Neural cell (in vitro differentiated cells): ENCODE results near the gene TRPM7. TPM values are rescaled to one million over a fixed set of nuclear protein-coding genes. Genes with fewer than 3 reads are reported as not detected.

Source experiments
- H2AFZ ChIP-seq: fragments of 200-600, 300-800 bp; sonication (generic), shearing (Covaris generic); 2 replicates; pipeline ENCODE4 v1.6.0; 2014; ENCODE audit warnings: low read depth, mild to moderate bottlenecking, antibody characterized with exemption, low read length, moderate library complexity
- H3F3A ChIP-seq: fragments of 200-600 bp; shearing (Covaris generic); 2 replicates; pipeline ENCODE4 v1.6.1; 2016; ENCODE audit warnings: mild to moderate bottlenecking, moderate library complexity, mixed read lengths, antibody characterized with exemption, low read length; ENCODE audit not compliant: insufficient read depth, poor library complexity, severe bottlenecking
- H3K27ac ChIP-seq: fragments of 200-600, 300-800 bp; sonication (generic), shearing (Covaris generic); 2 replicates; pipeline ENCODE4 v1.5.1; 2014; ENCODE audit warnings: mild to moderate bottlenecking, low read length, moderate library complexity
- H3K27me3 ChIP-seq: fragments of 300-800, 200-600 bp; sonication (generic), shearing (Covaris generic); 2 replicates; pipeline ENCODE4 v1.6.0; 2014; ENCODE audit warnings: mild to moderate bottlenecking, low read depth, low read length, moderate library complexity; ENCODE audit not compliant: insufficient read depth
- H3K36me3 ChIP-seq: fragments of 300-800, 200-600 bp; sonication (generic), shearing (Covaris generic); 2 replicates; pipeline ENCODE4 v1.5.1; 2014; ENCODE audit warnings: mild to moderate bottlenecking, antibody characterized with exemption, low read length, moderate library complexity; ENCODE audit not compliant: insufficient read depth
- H3K4me2 ChIP-seq: fragments of 300-800, 200-600 bp; sonication (generic), shearing (Covaris generic); 2 replicates; pipeline ENCODE4 v1.6.0; 2014; ENCODE audit warnings: mild to moderate bottlenecking, low read length
- H3K4me3 ChIP-seq: fragments of 300-800, 200-600 bp; sonication (generic), shearing (Covaris generic); 2 replicates; pipeline ENCODE4 v1.5.1; 2014; ENCODE audit warnings: mild to moderate bottlenecking, low read length, moderate library complexity
- H3K79me2 ChIP-seq: fragments of 200-600 bp; shearing (Covaris generic); replicated peaks from 2 replicates; pipeline ENCODE4 v1.6.0; 2014; ENCODE audit warnings: mild to moderate bottlenecking, low read length, moderate library complexity; ENCODE audit not compliant: insufficient read depth
- H3K9ac ChIP-seq: fragments of 300-800, 200-600 bp; sonication (generic), shearing (Covaris generic); 2 replicates; pipeline ENCODE4 v1.6.1; 2016; ENCODE audit warnings: mild to moderate bottlenecking, low read length, mixed read lengths
- H3K9me2 ChIP-seq: fragments of 200-600 bp; shearing (Covaris generic); 2 replicates; pipeline ENCODE4 v1.6.1; 2016; ENCODE audit warnings: mild to moderate bottlenecking, low read length, mixed read lengths; ENCODE audit not compliant: insufficient read depth
- H3K9me3 ChIP-seq: fragments of 200-600, 300-800 bp; sonication (generic), shearing (Covaris generic); 2 replicates; pipeline ENCODE4 v1.6.1; 2016; ENCODE audit warnings: mild to moderate bottlenecking, mixed run types, low read length, moderate library complexity, mixed read lengths
- H4K20me1 ChIP-seq: fragments of 200-600 bp; shearing (Covaris generic); 2 replicates; pipeline ENCODE4 v1.6.1; 2016; ENCODE audit warnings: mild to moderate bottlenecking, mixed run types; ENCODE audit not compliant: insufficient read depth
- EP300 ChIP-seq: fragments of 450-650 bp; conservative IDR thresholded peaks from 2 replicates; pipeline ENCODE4 v1.6.1; 2014; ENCODE audit warnings: antibody characterized with exemption, mild to moderate bottlenecking, moderate library complexity; ENCODE audit not compliant: poor library complexity, severe bottlenecking
- EZH2 ChIP-seq: fragments of 200-600, 300-800 bp; shearing (Covaris generic), sonication (generic); IDR thresholded peaks from 2 replicates; pipeline ENCODE4 v1.6.1; 2014; ENCODE audit warnings: antibody characterized with exemption, low read length, borderline replicate concordance, mild to moderate bottlenecking; ENCODE audit not compliant: insufficient read depth, poor library complexity, severe bottlenecking
- MXI1 ChIP-seq: fragments of 450-650 bp; conservative IDR thresholded peaks from 2 replicates; pipeline ENCODE4 v1.6.1; 2014; ENCODE audit warnings: antibody characterized with exemption, mild to moderate bottlenecking; ENCODE audit not compliant: poor library complexity, severe bottlenecking
- POLR2AphosphoS5 ChIP-seq: IDR thresholded peaks from 2 replicates; pipeline ENCODE4 v1.6.1; 2012
- RAD21 ChIP-seq: fragments of 450-650 bp; conservative IDR thresholded peaks from 2 replicates; pipeline ENCODE4 v1.6.1; 2014; ENCODE audit warnings: antibody characterized with exemption, mild to moderate bottlenecking, moderate library complexity
- SMC3 ChIP-seq: fragments of 450-650 bp; conservative IDR thresholded peaks from 2 replicates; pipeline ENCODE4 v1.6.1; 2014; ENCODE audit warnings: antibody characterized with exemption, mild to moderate bottlenecking, moderate library complexity; ENCODE audit not compliant: poor library complexity
- TAF1 ChIP-seq: IDR thresholded peaks from 2 replicates; pipeline ENCODE4 v1.6.1; 2012; ENCODE audit warnings: low read depth
- polyA plus RNA-seq: library from polyadenylated mRNA; depleted of rRNA; stranded (reverse); fragments of >200 nt; gene quantifications from 2 replicates; pipeline ENCODE4 v1.2.3, GENCODE V29; 2014
- TF ChIP-seq, protein P1 (sequence below): fragments of 450-650 bp; IDR thresholded peaks from 2 replicates; pipeline ENCODE4 v1.5.1; 2014; ENCODE audit warnings: antibody characterized with exemption, mild to moderate bottlenecking, moderate library complexity; ENCODE audit not compliant: poor library complexity, severe bottlenecking
- TF ChIP-seq, protein P2 (sequence below): IDR thresholded peaks from 2 replicates; pipeline ENCODE4 v1.6.1; 2012; ENCODE audit warnings: borderline replicate concordance

The TRPM7 gene
- polyA plus RNA-seq, 1 donor from 2014 or later: 30.7 TPM

DNA sequence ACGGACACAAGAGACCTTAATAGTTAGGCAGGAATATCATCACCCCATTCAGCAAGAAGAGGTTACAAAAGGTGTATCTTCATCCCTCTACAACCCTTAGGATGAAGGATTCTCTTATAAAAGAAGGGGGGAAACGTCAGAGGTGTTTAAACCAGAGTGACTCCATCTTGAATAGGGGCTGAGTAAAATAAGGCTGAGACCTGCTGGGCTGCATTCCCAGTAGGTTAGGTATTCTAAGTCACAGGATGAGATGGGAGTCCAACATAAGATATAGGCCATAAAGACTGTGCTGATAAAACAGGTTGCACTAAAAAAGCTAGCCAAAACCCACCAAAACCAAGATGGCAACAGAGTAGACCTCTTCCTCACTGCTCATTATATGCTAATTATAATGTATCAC lies 16.5 kb downstream of the TRPM7 start:
- TF ChIP-seq EZH2: no peak
- TF ChIP-seq, protein P1, sequence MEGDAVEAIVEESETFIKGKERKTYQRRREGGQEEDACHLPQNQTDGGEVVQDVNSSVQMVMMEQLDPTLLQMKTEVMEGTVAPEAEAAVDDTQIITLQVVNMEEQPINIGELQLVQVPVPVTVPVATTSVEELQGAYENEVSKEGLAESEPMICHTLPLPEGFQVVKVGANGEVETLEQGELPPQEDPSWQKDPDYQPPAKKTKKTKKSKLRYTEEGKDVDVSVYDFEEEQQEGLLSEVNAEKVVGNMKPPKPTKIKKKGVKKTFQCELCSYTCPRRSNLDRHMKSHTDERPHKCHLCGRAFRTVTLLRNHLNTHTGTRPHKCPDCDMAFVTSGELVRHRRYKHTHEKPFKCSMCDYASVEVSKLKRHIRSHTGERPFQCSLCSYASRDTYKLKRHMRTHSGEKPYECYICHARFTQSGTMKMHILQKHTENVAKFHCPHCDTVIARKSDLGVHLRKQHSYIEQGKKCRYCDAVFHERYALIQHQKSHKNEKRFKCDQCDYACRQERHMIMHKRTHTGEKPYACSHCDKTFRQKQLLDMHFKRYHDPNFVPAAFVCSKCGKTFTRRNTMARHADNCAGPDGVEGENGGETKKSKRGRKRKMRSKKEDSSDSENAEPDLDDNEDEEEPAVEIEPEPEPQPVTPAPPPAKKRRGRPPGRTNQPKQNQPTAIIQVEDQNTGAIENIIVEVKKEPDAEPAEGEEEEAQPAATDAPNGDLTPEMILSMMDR: no peak
- no peak for TF ChIP-seq POLR2AphosphoS5
- TF ChIP-seq, protein P2, sequence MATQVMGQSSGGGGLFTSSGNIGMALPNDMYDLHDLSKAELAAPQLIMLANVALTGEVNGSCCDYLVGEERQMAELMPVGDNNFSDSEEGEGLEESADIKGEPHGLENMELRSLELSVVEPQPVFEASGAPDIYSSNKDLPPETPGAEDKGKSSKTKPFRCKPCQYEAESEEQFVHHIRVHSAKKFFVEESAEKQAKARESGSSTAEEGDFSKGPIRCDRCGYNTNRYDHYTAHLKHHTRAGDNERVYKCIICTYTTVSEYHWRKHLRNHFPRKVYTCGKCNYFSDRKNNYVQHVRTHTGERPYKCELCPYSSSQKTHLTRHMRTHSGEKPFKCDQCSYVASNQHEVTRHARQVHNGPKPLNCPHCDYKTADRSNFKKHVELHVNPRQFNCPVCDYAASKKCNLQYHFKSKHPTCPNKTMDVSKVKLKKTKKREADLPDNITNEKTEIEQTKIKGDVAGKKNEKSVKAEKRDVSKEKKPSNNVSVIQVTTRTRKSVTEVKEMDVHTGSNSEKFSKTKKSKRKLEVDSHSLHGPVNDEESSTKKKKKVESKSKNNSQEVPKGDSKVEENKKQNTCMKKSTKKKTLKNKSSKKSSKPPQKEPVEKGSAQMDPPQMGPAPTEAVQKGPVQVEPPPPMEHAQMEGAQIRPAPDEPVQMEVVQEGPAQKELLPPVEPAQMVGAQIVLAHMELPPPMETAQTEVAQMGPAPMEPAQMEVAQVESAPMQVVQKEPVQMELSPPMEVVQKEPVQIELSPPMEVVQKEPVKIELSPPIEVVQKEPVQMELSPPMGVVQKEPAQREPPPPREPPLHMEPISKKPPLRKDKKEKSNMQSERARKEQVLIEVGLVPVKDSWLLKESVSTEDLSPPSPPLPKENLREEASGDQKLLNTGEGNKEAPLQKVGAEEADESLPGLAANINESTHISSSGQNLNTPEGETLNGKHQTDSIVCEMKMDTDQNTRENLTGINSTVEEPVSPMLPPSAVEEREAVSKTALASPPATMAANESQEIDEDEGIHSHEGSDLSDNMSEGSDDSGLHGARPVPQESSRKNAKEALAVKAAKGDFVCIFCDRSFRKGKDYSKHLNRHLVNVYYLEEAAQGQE: no peak
- no peak for TF ChIP-seq TAF1
- TF ChIP-seq SMC3: no peak
- TF ChIP-seq EP300: no peak
- TF ChIP-seq RAD21: no peak
- H4K20me1 ChIP-seq: no peaks in the 10 kb centered on the region
- no peaks in the 10 kb centered on the region for H3K9me2 ChIP-seq
- H3K27ac ChIP-seq: no peak overlapping the region
- no peaks in the 10 kb centered on the region for H3F3A ChIP-seq
- H3K9me3 ChIP-seq: no peaks in the 10 kb centered on the region
- no peaks in the 10 kb centered on the region for H3K36me3 ChIP-seq
- H2AFZ ChIP-seq: no peak overlapping the region
- no peak overlapping the region for H3K9ac ChIP-seq
- no peaks in the 10 kb centered on the region for H3K27me3 ChIP-seq
- no peak overlapping the region for H3K4me2 ChIP-seq
- no peaks in the 10 kb centered on the region for H3K79me2 ChIP-seq
- no peak overlapping the region for H3K4me3 ChIP-seq

DNA sequence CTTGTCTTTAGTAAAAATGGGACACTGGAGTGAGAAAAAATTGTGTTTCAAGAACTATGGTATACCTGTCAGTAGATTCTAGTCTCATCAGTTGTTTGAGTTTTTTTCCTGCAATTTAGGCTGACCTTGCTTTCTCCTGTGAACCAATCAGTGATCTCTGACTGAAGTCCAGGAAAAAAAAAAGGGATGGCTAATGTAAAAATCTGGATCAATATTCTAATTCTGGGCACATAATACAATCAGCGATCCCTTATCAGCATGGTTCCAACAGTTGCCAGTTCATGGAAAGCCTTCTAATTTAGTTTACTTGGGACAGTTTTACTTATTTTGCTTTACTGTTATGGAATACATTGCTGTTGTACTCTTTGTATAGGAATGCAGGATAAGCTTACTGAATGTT lies 17.0 kb downstream of the TRPM7 start:
- Histone ChIP-seq H3K4me3 (no peak overlapping the region), H3K9me2 (no peaks in the 10 kb centered on the region), H3K27me3 (no peaks in the 10 kb centered on the region), H3K27ac (no peak overlapping the region), H2AFZ (no peak overlapping the region), H3F3A (no peaks in the 10 kb centered on the region), H3K4me2 (no peak overlapping the region), H4K20me1 (no peaks in the 10 kb centered on the region), H3K79me2 (no peaks in the 10 kb centered on the region), H3K9me3 (no peaks in the 10 kb centered on the region), H3K9ac (no peak overlapping the region), H3K36me3 (no peaks in the 10 kb centered on the region)
- TF ChIP-seq EZH2 (no peak), EP300 (no peak), MXI1 (no peak), TAF1 (no peak), RAD21 (no peak), SMC3 (no peak), POLR2AphosphoS5 (no peak)
- TF ChIP-seq, protein P1: no peak
- TF ChIP-seq, protein P2: no peak
